Activated CD8-positive, alpha-beta T cell treated with anti-CD3 and anti-CD28 coated beads, Interleukin-2, amount 10 ng/mL, durations not matched to agents 7 days and 5 days (primary cell): ENCODE data around the gene CCDC78. TPM values are rescaled to one million over a fixed set of nuclear protein-coding genes. Genes with fewer than 3 reads are reported as not detected.
"Not testable (repeated sequence)": the region's sequence is repeated elsewhere in the genome, so short reads cannot be mapped to it uniquely, and the experiment has no call there.

Source experiments
- ATAC-seq: fragments of 150-1000 bp; cut with Tn5 transposase; one replicate; pipeline ENCODE4 v1.10.0; 2021; ENCODE audit warnings: moderate library complexity
- CTCF ChIA-PET: fragments of 350-600 bp; sonication (Branson Sonifier 250); formaldehyde crosslinking; loops from one replicate; lab custom pipeline; 2021; ENCODE audit warnings: antibody characterized with exemption; lab: Charles Lee
- POLR2A ChIA-PET: fragments of 350-600 bp; sonication (Branson Sonifier 250); formaldehyde crosslinking; loops from one replicate; lab custom pipeline; 2021; ENCODE audit warnings: antibody characterized with exemption; lab: Charles Lee
- DNase-seq: peaks from one replicate; pipeline ENCODE4 v3.0.0-alpha.2; 2020
- H3K27ac Mint-ChIP-seq: one replicate; pipeline ENCODE4 v1.8.0; 2021; ENCODE audit warnings: mild to moderate bottlenecking, mixed read lengths
- H3K27me3 Mint-ChIP-seq: one replicate; pipeline ENCODE4 v1.8.0; 2021; ENCODE audit warnings: low read depth, mixed read lengths
- H3K36me3 Mint-ChIP-seq: one replicate; pipeline ENCODE4 v1.8.0; 2021; ENCODE audit warnings: low read depth, mixed read lengths
- H3K4me1 Mint-ChIP-seq: one replicate; pipeline ENCODE4 v1.8.0; 2021; ENCODE audit warnings: low read depth, mixed read lengths
- H3K4me3 Mint-ChIP-seq: one replicate; pipeline ENCODE4 v1.8.0; 2021; ENCODE audit warnings: mild to moderate bottlenecking, mixed read lengths
- H3K9me3 Mint-ChIP-seq: one replicate; pipeline ENCODE4 v1.8.0; 2022; ENCODE audit warnings: mixed read lengths; ENCODE audit not compliant: insufficient read depth
- total RNA-seq, 2 experiments: library from RNA; stranded (reverse); gene quantifications; one replicate each; pipeline ENCODE4 v1.2.3, GENCODE V29; 2021

The CCDC78 gene
- total RNA-seq, 2 experiments from 2014 or later, result 3.9 TPM

GRCh38 chr16:718922-719321 lies 7.3 kb downstream of the CCDC78 start:
- peak overlapping the region; percentile 48 for H3K27ac Mint-ChIP-seq
- POLR2A ChIA-PET, result interaction anchor here (2.3 kb wide), 1 partner anchor 10 kb away, joined by 10 read pairs; no protein-coding TSS in a partner anchor

GRCh38 chr16:718389-718788 lies 7.9 kb downstream of the CCDC78 start:
- Mint-ChIP-seq H3K9me3 (no peaks in the 10 kb centered on the region), H3K4me1 (peaks cover 30% of the 10 kb centered on the region), H3K36me3 (no peaks in the 10 kb centered on the region), H3K27me3 (peaks cover 7% of the 10 kb centered on the region), H3K4me3 (no peak overlapping the region), H3K27ac (no peak overlapping the region)
- ATAC-seq (no peak), DNase-seq (no peak)
- ChIA-PET CTCF (no interaction called here), POLR2A (interaction anchor here (2.3 kb wide), 1 partner anchor 11 kb away, joined by 10 read pairs; no protein-coding TSS in a partner anchor)

More at GRCh38 chr16:718922-719321, 7.3 kb downstream of the CCDC78 start:
- Mint-ChIP-seq H3K4me3 (no peak overlapping the region), H3K4me1 (peaks cover 30% of the 10 kb centered on the region), H3K27me3 (peaks cover 6% of the 10 kb centered on the region), H3K9me3 (no peaks in the 10 kb centered on the region), H3K36me3 (no peaks in the 10 kb centered on the region)
- CTCF ChIA-PET, result interaction anchor here (1.8 kb wide), 1 partner anchor 13 kb away, joined by 10 read pairs; no protein-coding TSS in a partner anchor
- DNase-seq (no peak), ATAC-seq (no peak)

GRCh38 chr16:717450-718245 lies 8.6 kb downstream of the CCDC78 start:
- ATAC-seq (no peak), DNase-seq (no peak)
- ChIA-PET CTCF (interaction anchor here (1.9 kb wide), 1 partner anchor 24 kb away, joined by 9 read pairs; the partner anchor contains the start of gene CIAO3), POLR2A (no interaction called here)
- Mint-ChIP-seq H3K4me3 (no peak overlapping the region), H3K4me1 (peaks cover 30% of the 10 kb centered on the region), H3K27ac (no peak overlapping the region), H3K36me3 (no peaks in the 10 kb centered on the region), H3K27me3 (peaks cover 7% of the 10 kb centered on the region), H3K9me3 (no peaks in the 10 kb centered on the region)

GRCh38 chr16:716768-717325 lies 9.4 kb downstream of the CCDC78 start:
- DNase-seq, result no peak
- Mint-ChIP-seq H3K27me3 (peaks cover 7% of the 10 kb centered on the region), H3K4me3 (no peak overlapping the region), H3K4me1 (peaks cover 30% of the 10 kb centered on the region), H3K36me3 (no peaks in the 10 kb centered on the region), H3K9me3 (no peaks in the 10 kb centered on the region), H3K27ac (no peak overlapping the region)
- ATAC-seq, result no peak
- ChIA-PET CTCF (interaction anchor here (1.2 to 1.9 kb wide), 5 partner anchors 9 to 40 kb away, joined by 3 to 9 read pairs (median 3); partner anchors contain the start of gene CIAO3), POLR2A (interaction anchor here (1.4 to 2.3 kb wide), 2 partner anchors 15 to 27 kb away, joined by 4 to 6 read pairs; partner anchors contain the start of gene WDR24)

DNA sequence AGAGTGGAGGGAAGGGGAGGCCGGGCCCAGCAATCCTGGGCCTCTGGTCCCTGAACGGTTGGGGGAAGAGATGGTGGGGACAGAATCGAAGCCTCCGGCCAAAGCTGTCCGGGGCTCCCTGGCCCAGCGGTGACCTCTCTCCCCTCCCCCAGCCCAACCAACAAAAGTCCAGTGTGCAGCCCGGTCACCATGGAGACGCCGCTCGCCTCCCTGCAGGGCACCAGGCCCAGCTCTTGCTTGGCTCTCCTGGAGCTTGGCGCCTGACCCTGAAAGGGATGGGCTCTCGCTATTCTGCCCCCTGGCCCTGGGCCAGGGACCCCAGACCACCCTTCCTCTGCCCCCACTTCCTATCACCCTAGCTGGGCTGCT lies 10.1 kb downstream of the CCDC78 start:
- ATAC-seq, result no peak
- CTCF ChIA-PET, result interaction anchor here (0.8 to 2.1 kb wide), 9 partner anchors 8 to 72 kb away, joined by 3 to 9 read pairs (median 3); partner anchors contain the start of genes CHTF18, CIAO3 and RPUSD1
- H3K27me3 Mint-ChIP-seq, result peaks cover 7% of the 10 kb centered on the region
- no peak for DNase-seq
- H3K4me3 Mint-ChIP-seq, result peak overlapping the region; percentile 43
- H3K36me3 Mint-ChIP-seq, result no peaks in the 10 kb centered on the region
- H3K9me3 Mint-ChIP-seq, result no peaks in the 10 kb centered on the region
- peaks cover 32% of the 10 kb centered on the region for H3K4me1 Mint-ChIP-seq
- H3K27ac Mint-ChIP-seq, result no peak overlapping the region
- POLR2A ChIA-PET, result interaction anchor here (0.6 to 2.3 kb wide), 4 partner anchors 12 to 33 kb away, joined by 3 to 6 read pairs (median 4); partner anchors contain the start of gene WDR24

GRCh38 chr16:715477-716199 lies 10.6 kb downstream of the CCDC78 start:
- Mint-ChIP-seq H3K9me3 (no peaks in the 10 kb centered on the region), H3K27me3 (peaks cover 7% of the 10 kb centered on the region), H3K4me3 (peak overlapping the region; percentile 43), H3K27ac (no peak overlapping the region), H3K4me1 (peaks cover 31% of the 10 kb centered on the region), H3K36me3 (no peaks in the 10 kb centered on the region)
- DNase-seq (no peak), ATAC-seq (peak; percentile 17)
- ChIA-PET POLR2A (interaction anchor here (0.6 to 2.3 kb wide), 6 partner anchors 11 to 33 kb away, joined by 3 to 6 read pairs (median 4); partner anchors contain the start of gene WDR24), CTCF (interaction anchor here (0.8 to 2.1 kb wide), 12 partner anchors 8 to 73 kb away, joined by 3 to 9 read pairs (median 3); partner anchors contain the start of genes CHTF18, CIAO3 and RPUSD1)

DNA sequence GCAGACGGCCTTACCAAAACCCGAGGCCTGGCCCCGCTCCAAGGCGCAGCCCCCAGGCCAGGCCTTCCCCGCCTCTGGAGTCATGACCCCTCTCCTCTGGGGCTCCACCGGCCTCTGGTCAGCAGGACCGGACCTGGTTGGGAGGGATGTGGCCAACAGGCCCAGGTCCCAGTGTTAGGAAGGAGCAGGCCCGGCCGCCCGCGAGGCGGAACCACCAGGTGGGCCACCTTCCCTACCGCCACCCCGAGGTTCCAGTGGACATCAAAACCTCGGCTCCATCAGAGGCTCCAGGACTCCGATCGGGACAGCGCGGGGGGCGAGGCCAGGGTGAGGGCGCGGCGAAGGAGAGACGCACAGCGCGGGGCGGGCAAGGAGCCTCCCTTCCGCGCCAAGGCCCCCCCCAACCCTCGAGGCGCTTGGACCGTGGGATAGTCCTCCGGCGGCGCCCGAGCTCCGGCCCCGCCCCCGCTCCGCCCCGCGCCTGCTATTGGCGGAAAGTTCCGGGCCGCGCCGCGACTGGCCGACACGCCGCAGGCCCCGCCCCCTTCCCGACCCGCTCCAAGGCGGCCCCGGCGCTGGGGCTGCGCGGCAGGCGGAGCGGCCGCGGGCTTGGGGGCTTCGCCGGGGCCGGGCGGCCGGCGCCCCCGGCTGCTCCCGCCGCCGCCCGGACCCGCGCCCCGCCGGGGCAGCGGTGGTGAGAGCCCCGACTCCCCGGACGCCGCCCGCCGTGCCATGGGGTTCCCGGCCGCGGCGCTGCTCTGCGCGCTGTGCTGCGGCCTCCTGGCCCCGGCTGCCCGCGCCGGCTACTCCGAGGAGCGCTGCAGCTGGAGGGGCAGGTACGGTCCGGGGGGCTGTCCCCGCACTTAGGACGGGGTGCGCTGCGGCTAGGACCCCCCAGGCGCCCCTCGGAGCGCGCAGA lies 11.4 kb downstream of the CCDC78 start, which contains the start of gene METRN:
TSS of gene METRN (plus strand) at position 561 of the 919 bp plus-strand sequence. CDS start at position 733, 172 bp downstream.
- DNase-seq (peak; percentile 91), ATAC-seq (peak; percentile 89)
- POLR2A ChIA-PET, result interaction anchor here (1.0 to 2.3 kb wide), 4 partner anchors 10 to 24 kb away, joined by 3 to 6 read pairs (median 6); partner anchors contain the start of gene WDR24
- Mint-ChIP-seq H3K27me3 (peaks cover 7% of the 10 kb centered on the region), H3K27ac (no peak within 1 kb of the TSS), H3K4me3 (peak within 1 kb of the TSS; percentile 43), H3K4me1 (peaks cover 23% of the 10 kb centered on the region), H3K36me3 (no peaks in the 10 kb centered on the region), H3K9me3 (no peaks in the 10 kb centered on the region)
- CTCF ChIA-PET, result interaction anchor here (1.0 to 2.1 kb wide), 5 partner anchors 18 to 74 kb away, joined by 3 to 6 read pairs (median 3); partner anchors contain the start of genes CHTF18 and RPUSD1

- Mint-ChIP-seq H3K36me3 (no peaks in the 10 kb centered on the region), H3K4me3 (no peak overlapping the region), H3K27ac (no peak overlapping the region), H3K9me3 (no peaks in the 10 kb centered on the region), H3K27me3 (peaks cover 10% of the 10 kb centered on the region), H3K4me1 (peaks cover 16% of the 10 kb centered on the region)
- CTCF ChIA-PET, result interaction anchor here (1.1 kb wide), 1 partner anchor 71 kb away, joined by 4 read pairs; no protein-coding TSS in a partner anchor
- DNase-seq, result no peak
- no peak for ATAC-seq
- POLR2A ChIA-PET, result interaction anchor here (1.5 kb wide), 1 partner anchor 24 kb away, joined by 6 read pairs; the partner anchor contains the start of gene WDR24
Measured at GRCh38 chr16:714079-714478, 12.2 kb downstream of the CCDC78 start.

DNA sequence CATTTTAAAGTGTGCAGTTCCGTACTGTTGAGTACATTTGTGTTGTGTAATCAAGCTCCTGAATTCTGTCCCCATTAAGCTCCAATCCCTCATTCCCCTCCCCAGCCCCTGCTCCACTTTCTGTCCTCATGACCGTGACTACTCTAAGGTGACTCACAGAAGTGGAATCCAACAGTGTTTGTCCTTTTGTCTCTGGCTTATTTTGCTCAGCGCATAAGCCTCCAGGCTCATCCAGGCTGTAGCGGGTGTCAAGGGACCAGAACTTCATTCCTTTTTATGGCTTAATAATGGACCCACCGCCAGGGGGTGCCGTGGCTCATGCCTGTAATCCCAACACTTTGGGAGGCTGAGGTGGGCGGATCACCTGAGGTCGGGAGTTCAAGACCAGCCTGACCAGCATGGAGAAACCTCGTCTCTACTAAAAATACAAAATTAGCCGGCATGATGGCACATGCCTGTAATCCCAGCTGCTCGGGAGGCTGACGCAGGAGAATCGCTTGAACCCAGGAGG lies 13.4 kb downstream of the CCDC78 start:
- CTCF ChIA-PET, result interaction anchor here (0.7 to 3.7 kb wide), 18 partner anchors 8 to 344 kb away, joined by 3 to 51 read pairs (median 4); partner anchors contain the start of genes ANTKMT, CHTF18, CIAO3 and RPUSD1
- peaks cover 11% of the 10 kb centered on the region for H3K4me1 Mint-ChIP-seq
- H3K36me3 Mint-ChIP-seq, H3K4me3 Mint-ChIP-seq, POLR2A ChIA-PET, H3K27ac Mint-ChIP-seq, H3K9me3 Mint-ChIP-seq, ATAC-seq: not testable (repeated sequence)
- H3K27me3 Mint-ChIP-seq, result peaks cover 16% of the 10 kb centered on the region
- DNase-seq, result peak; percentile 61
